Adrenal gland (tissue), 12 donors: ENCODE results near the gene CAMSAP2. TPM values are rescaled to one million over a fixed set of nuclear protein-coding genes. Genes with fewer than 3 reads are reported as not detected.

Experiments
- DNase-seq, 7 donors: peaks; one replicate each; pipeline ENCODE4 v3.0.0-alpha.2; 2019 to 2020
- H3K27ac ChIP-seq, 5 donors: fragments of 200-600 bp; sonication (generic) in 4 of 5; 1 replicate in 3 of 5; 2 replicates in 2 of 5; pipeline versions ENCODE4 v1.5.1 to v1.8.0; 2016 to 2020; ENCODE audit warnings: mild to moderate bottlenecking in 1 of 5
- H3K27me3 ChIP-seq: fragments of 200-600 bp; 2 replicates; pipeline ENCODE4 v1.8.0; 2021
- H3K36me3 ChIP-seq, 2 donors: fragments of 200-600 bp; replicated peaks in 1 of 2; 1 replicate in 1 of 2; 2 replicates in 1 of 2; pipeline versions ENCODE4 v1.5.1 to v1.8.0; 2018 to 2022
- H3K4me1 ChIP-seq, 2 donors: fragments of 200-600 bp; replicated peaks in 1 of 2; 1 replicate in 1 of 2; 2 replicates in 1 of 2; pipeline versions ENCODE4 v1.5.1 to v1.8.0; 2018 to 2021
- H3K4me3 ChIP-seq, 4 donors: fragments of 200-600 bp; sonication (generic) in 3 of 4; one replicate each; pipeline ENCODE4 v1.5.1; 2016 to 2018
- H3K9me3 ChIP-seq, 3 donors: fragments of 200-600 bp; sonication (generic) in 1 of 3; replicated peaks in 1 of 3; 1 replicate in 2 of 3; 2 replicates in 1 of 3; pipeline versions ENCODE4 v1.5.1 to v1.8.0; 2016 to 2021
- POLR2A ChIP-seq, 2 donors: fragments of 450-650 bp; IDR thresholded peaks; one replicate each; pipeline ENCODE4 v1.6.1; 2017; ENCODE audit warnings: antibody characterized with exemption in 2 of 2, mild to moderate bottlenecking in 2 of 2, moderate library complexity in 1 of 2
- WGBS, 4 donors: extraction: QIAGEN DNeasy Blood & Tissue Kit in 2 of 4; methylation state at CpG; one replicate each; pipeline versions ENCODE4 v1.1.5 to v1.1.7; 2013 to 2017; 5-methylcytosine and 5-hydroxymethylcytosine counted together
- intact Hi-C, 2 donors: fragments of 100-400 bp; cut with DNase I; formaldehyde crosslinking; loops; one replicate each; pipeline versions ENCODE4 v1.14.1 to v1.15.0; 2022 to 2023
- polyA plus RNA-seq, 3 donors: library from polyadenylated mRNA; stranded (reverse); fragments of 200-250 nt in 2 of 3; fragments of 350-450 nt in 1 of 3; fragmentation: Illumina TruSeq in 1 of 3; extraction: RNeasy Lipid Tissue Mini Kit (QIAGEN cat#74804) in 1 of 3; gene quantifications; one replicate each; pipeline ENCODE4 v1.2.3, GENCODE V29; 2013 to 2014
- total RNA-seq, 9 donors: library from RNA; depleted of rRNA in 4 of 9; stranded (reverse); fragments of >200 nt in 4 of 9; fragments of 120-200 nt in 1 of 9; fragmentation: NEBNext Ultra II Directional in 1 of 9; extraction: Animal tissue kit (Norgen Biotek cat#: 25700) in 1 of 9; gene quantifications; one replicate each; pipeline versions ENCODE4 v1.1.0 to v1.2.4, GENCODE V29; 2013 to 2023
- TF ChIP-seq, protein P1 (sequence below), 6 experiments: fragments of 450-650 bp in 4 of 6; fragments of 200-600 bp in 2 of 6; sonication (generic) in 1 of 6; IDR thresholded peaks; 1 replicate in 5 of 6; 2 replicates in 1 of 6; pipeline versions ENCODE4 v1.5.1 to v1.8.0; 2016 to 2021; ENCODE audit warnings: antibody characterized with exemption in 6 of 6, mild to moderate bottlenecking in 2 of 6, moderate library complexity in 1 of 6
- donor health status: healthy with polysubstance abuse.
- donor health status: Bipolar disorder and iron deficiency.
- donor health status: DM: yes; HTN: yes; CAD: no.
- donor health status: DM: no; HTN: no; CAD: no.
- donor health status: DM: no; HTN: no; CAD: no.
- donor health status: DM: yes; HTN: yes; CAD: no.

Gene CAMSAP2
- total and polyA plus RNA-seq, 12 donors = 22.3 to 62.6 (median 33.0) TPM

GRCh38 chr1:200909071-200909470, 170.4 kb downstream of the CAMSAP2 start:
- 82 to 100% (median 85%) methylated on average over 1 to 5 of the region's 5 CpGs for WGBS, 4 donors
- Histone ChIP-seq H3K4me1 (no peaks in the 10 kb centered on the region), H3K27ac (no peak overlapping the region), H3K36me3 (no peaks in the 10 kb centered on the region), H3K9me3 (no peaks in the 10 kb centered on the region), H3K27me3 (no peaks in the 10 kb centered on the region), H3K4me3 (no peak overlapping the region)
- no peak for DNase-seq
- no peak for TF ChIP-seq POLR2A (IDR thresholded peaks at IDR 0.05)
- TF ChIP-seq, protein P1, sequence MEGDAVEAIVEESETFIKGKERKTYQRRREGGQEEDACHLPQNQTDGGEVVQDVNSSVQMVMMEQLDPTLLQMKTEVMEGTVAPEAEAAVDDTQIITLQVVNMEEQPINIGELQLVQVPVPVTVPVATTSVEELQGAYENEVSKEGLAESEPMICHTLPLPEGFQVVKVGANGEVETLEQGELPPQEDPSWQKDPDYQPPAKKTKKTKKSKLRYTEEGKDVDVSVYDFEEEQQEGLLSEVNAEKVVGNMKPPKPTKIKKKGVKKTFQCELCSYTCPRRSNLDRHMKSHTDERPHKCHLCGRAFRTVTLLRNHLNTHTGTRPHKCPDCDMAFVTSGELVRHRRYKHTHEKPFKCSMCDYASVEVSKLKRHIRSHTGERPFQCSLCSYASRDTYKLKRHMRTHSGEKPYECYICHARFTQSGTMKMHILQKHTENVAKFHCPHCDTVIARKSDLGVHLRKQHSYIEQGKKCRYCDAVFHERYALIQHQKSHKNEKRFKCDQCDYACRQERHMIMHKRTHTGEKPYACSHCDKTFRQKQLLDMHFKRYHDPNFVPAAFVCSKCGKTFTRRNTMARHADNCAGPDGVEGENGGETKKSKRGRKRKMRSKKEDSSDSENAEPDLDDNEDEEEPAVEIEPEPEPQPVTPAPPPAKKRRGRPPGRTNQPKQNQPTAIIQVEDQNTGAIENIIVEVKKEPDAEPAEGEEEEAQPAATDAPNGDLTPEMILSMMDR (IDR thresholded peaks at IDR 0.05) = no peak
- intact Hi-C loops = no loop called here

DNA sequence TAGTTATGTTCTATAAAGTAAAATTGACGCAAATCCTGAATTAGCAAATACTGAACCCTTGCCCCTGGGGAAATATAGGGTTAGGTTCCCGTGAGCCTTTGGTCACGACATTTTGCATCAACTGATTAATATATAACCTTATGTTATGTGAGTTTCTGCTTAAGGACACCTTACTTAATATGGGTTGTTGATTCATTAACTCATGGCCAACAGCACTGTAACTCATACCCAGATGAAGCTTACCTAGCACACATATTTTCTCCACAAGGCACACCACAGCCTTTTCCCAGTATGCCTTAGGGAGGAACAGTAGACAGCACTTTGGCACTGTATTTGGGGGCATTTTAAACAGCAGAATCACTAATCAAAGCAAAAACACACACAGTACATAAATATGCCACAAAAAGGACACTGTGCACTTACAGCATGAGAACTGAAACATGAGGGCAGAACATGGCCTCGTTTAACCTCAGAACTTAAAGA, 171.1 kb downstream of the CAMSAP2 start:
- Histone ChIP-seq H3K4me3 (no peak overlapping the region), H3K36me3 (no peaks in the 10 kb centered on the region), H3K27me3 (no peaks in the 10 kb centered on the region), H3K4me1 (no peaks in the 10 kb centered on the region), H3K27ac (no peak overlapping the region), H3K9me3 (no peaks in the 10 kb centered on the region)
- no peak for DNase-seq
- WGBS, 4 donors = 72 to 84% (median 78%) methylated on average over 4 of the region's 4 CpGs
- intact Hi-C loops = no loop called here
- TF ChIP-seq, protein P1 (IDR thresholded peaks at IDR 0.05) = no peak
- TF ChIP-seq POLR2A (IDR thresholded peaks at IDR 0.05) = no peak

Other genes starting within 250 kb of the CAMSAP2 start
- 1 to 10 TPM in 3 of 9 donors, under 1 TPM in 6; 0.11 to 3.5 (median 0.36) TPM for gene KIF14, start 118.1 kb upstream of the CAMSAP2 start, total RNA-seq
- under 1 TPM; 0.07 to 0.33 (median 0.08) TPM for gene KIF14, start 118.1 kb upstream of the CAMSAP2 start, polyA plus RNA-seq
- 10 to 100 TPM; 13.5 to 32.0 (median 23.1) TPM for gene DDX59, start 69.0 kb upstream of the CAMSAP2 start, total RNA-seq
- gene DDX59, start 69.0 kb upstream of the CAMSAP2 start, polyA plus RNA-seq = 10 to 100 TPM; 34.5 to 46.1 (median 36.9) TPM
- under 1 TPM in 2 of 9 donors, not detected in 7; 0.18 to 0.69 TPM for gene GPR25, start 134.1 kb downstream of the CAMSAP2 start, total RNA-seq
- gene GPR25, start 134.1 kb downstream of the CAMSAP2 start, polyA plus RNA-seq = not detected
- under 1 TPM in 4 of 9 donors, not detected in 5; 0.14 to 0.46 (median 0.22) TPM for gene INAVA, start 156.0 kb downstream of the CAMSAP2 start, total RNA-seq
- under 1 TPM in 2 of 3 donors, not detected in 1; 0.03 to 0.24 TPM for gene INAVA, start 156.0 kb downstream of the CAMSAP2 start, polyA plus RNA-seq